GM21717 (cell line): ENCODE measurements around the gene MTG2.

Experiments
- ATAC-seq: cut with Tn5 transposase; IDR thresholded peaks from one replicate; pipeline ENCODE4 v1.9.1; 2021; ENCODE audit warnings: mild to moderate bottlenecking, moderate library complexity; ENCODE audit not compliant: unreplicated experiment

Gene MTG2

DNA sequence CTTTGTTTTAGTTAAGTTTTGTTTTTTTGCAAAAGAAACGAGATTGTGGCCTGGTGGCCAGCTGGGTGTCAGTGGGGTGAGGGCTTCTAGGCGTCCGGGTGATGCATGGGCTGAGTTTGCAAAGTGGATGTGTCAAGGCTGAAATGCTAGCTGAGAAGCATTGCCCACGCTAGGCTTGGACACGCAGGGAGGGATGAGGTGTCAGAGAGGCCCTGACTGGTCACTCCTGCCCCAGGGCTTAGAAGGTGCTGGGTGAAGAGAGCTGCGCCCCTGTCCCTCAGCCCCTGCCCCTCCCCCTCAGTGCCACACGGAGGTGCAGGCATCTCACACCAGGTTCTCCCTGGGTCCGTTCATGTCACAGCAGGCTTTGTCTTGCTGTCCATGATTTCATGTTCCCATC is 63.6 kb downstream of the MTG2 start:
- no peak for ATAC-seq

DNA sequence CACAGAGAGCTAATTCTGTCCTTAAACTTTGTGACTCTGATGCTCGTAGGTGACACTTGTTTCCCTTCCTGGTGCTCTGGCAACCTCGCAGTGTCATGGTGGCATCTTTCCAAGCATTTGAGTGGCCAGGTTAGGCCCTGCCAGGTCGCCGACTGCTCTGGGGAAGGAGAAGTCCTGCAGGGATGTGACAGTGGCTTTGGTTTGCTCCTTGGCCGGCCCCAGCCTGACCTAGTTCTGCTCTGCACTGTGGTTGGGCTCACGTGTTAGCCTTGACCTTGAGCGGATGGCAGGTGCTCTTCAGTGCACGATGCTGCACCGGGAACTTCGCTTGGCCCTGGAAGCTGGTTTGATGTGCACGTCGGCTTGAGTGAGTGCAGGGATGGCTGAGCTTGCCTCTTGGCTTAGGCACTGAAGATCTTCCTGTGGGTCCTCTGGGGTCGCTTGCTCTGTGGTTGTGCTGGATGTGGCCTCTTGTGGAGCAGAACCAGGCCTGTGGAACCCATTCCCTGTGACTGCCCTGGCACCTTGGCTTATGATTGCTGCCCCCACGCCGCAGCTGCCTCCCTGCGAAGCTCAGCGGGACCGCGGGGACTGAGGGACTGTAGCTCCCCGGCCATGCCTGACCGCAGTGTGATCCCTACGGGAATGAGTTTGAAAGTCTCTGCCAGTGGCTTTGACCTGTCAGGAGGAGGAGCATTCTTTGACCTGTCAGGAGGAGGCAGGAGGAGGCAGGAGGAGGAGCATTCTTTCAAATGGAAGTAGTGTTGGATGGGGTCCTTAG is 64.2 kb downstream of the MTG2 start:
- ATAC-seq, result no peak

DNA sequence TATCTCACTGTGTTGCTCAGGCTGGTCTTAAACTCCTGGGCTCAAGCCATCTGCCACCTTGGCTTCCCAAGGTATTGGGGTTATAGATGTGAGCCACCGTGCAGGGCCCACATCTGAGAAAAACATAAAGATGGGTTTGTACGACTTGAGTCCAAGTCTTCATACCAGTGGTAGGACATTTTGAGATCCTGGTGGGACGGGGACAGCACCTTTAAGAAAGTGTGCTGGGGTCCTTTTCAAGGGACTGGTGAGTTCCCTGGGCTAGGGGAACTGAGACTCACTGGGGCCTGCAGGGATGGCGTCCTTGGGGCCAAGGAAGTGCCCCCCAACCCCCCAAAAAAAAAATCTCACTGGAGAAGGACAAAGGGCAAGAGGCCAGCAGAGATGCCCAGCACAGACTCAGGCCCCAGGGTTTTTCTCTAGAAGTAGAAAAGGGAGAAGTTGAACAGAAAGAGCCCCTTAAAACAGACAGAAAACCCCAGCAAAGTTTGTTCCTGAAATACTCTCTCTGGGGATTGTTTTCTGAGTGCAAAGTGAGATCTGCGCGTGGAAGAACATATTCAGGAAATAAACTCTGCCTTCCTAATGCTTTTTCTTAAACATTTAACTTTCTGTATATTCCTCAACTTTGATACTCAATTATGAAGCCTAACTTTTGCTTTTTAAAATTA is 66.2 kb downstream of the MTG2 start:
- no peak for ATAC-seq

DNA sequence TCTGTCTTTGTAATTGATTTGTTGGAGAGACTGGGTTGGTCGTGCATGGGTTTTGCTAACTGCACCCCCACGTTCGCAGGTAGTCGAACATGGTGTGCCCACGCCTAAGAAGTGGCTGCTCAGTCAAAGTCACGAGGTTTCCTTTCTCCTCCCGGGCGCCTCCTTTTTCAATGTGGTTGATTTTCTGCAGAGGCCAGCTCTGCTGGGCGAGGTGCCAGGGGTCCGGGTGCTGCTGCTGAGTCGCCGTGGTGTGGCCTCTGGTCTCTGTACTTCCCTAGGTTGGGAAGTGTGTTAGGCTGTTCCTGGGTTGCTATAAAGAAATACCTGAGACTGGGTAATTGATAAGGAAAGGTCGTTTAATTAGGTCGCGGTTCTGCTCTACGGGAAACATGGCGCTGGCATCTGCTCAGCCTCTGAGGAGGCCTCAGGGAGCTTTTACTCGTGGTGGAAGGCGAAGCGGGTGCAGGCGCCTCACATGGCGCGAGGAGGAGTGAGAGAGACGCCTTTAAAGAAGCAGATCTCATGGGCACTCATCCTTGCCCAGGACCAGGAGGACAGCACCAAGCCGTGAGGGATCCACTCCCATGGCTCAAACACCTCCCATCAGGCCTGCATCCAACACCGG is 69.6 kb downstream of the MTG2 start:
- no peak for ATAC-seq
